Tibial nerve (tissue), 4 donors: ENCODE results near the gene ANKRD37. TPM values are rescaled to one million over a fixed set of nuclear protein-coding genes. Genes with fewer than 3 reads are reported as not detected.
A peak's percentile ranks its signal among the peaks of the same experiment; 100 is the strongest.

Source experiments
- DNase-seq, 2 donors: peaks; one replicate each; pipeline ENCODE4 v3.0.0-alpha.2; 2019; ENCODE audit warnings: low spot score in 2 of 2
- H3K27ac ChIP-seq, 4 donors: fragments of 200-600 bp; sonication (generic) in 3 of 4; one replicate each; pipeline ENCODE4 v1.5.1; 2017 to 2019; ENCODE audit warnings: mild to moderate bottlenecking in 1 of 4
- H3K27me3 ChIP-seq, 2 donors: fragments of 200-600 bp; sonication (generic) in 1 of 2; one replicate each; pipeline versions ENCODE4 v1.5.1 to v1.6.0; 2017 to 2019
- H3K36me3 ChIP-seq, 3 donors: fragments of 200-600 bp; sonication (generic); one replicate each; pipeline ENCODE4 v1.5.1; 2018 to 2019
- H3K4me1 ChIP-seq, 4 donors: fragments of 200-600 bp; sonication (generic) in 3 of 4; one replicate each; pipeline ENCODE4 v1.5.1; 2017 to 2019
- H3K4me3 ChIP-seq, 4 donors: fragments of 200-600 bp; sonication (generic) in 3 of 4; one replicate each; pipeline ENCODE4 v1.5.1; 2017 to 2019; ENCODE audit warnings: mild to moderate bottlenecking in 1 of 4, moderate library complexity in 1 of 4
- H3K9me3 ChIP-seq, 4 donors: fragments of 200-600 bp; sonication (generic) in 3 of 4; one replicate each; pipeline ENCODE4 v1.5.1; 2017 to 2019
- EP300 ChIP-seq, 2 donors: sonication (generic); formaldehyde crosslinking; IDR thresholded peaks; one replicate each; pipeline ENCODE4 v1.6.1; 2017; ENCODE audit warnings: antibody characterized with exemption in 2 of 2, mild to moderate bottlenecking in 1 of 2
- POLR2A ChIP-seq, 2 donors: fragments of 450-650 bp; IDR thresholded peaks; one replicate each; pipeline ENCODE4 v1.6.1; 2017; ENCODE audit warnings: antibody characterized with exemption in 2 of 2, mild to moderate bottlenecking in 2 of 2, moderate library complexity in 2 of 2
- WGBS, 2 donors: methylation state at CpG; one replicate each; pipeline ENCODE4 v1.1.5; 2018; 5-methylcytosine and 5-hydroxymethylcytosine counted together
- total RNA-seq, 4 donors: library from RNA; depleted of rRNA; stranded (reverse); fragments of >200 nt; gene quantifications; one replicate each; pipeline ENCODE4 v1.1.0, GENCODE V29; 2016
- TF ChIP-seq, protein P1 (sequence below), 5 experiments: fragments of 200-600 bp in 3 of 5; fragments of 450-650 bp in 2 of 5; sonication (generic) in 3 of 5; IDR thresholded peaks; one replicate each; pipeline ENCODE4 v1.5.1; 2016 to 2019; ENCODE audit warnings: antibody characterized with exemption in 5 of 5, mild to moderate bottlenecking in 3 of 5, moderate library complexity in 2 of 5

The ANKRD37 gene, protein sequence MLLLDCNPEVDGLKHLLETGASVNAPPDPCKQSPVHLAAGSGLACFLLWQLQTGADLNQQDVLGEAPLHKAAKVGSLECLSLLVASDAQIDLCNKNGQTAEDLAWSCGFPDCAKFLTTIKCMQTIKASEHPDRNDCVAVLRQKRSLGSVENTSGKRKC
- 10 to 100 TPM in 3 of 4 donors, 1 to 10 TPM in 1; 9.6 to 38.4 (median 30.6) TPM for total RNA-seq

DNA sequence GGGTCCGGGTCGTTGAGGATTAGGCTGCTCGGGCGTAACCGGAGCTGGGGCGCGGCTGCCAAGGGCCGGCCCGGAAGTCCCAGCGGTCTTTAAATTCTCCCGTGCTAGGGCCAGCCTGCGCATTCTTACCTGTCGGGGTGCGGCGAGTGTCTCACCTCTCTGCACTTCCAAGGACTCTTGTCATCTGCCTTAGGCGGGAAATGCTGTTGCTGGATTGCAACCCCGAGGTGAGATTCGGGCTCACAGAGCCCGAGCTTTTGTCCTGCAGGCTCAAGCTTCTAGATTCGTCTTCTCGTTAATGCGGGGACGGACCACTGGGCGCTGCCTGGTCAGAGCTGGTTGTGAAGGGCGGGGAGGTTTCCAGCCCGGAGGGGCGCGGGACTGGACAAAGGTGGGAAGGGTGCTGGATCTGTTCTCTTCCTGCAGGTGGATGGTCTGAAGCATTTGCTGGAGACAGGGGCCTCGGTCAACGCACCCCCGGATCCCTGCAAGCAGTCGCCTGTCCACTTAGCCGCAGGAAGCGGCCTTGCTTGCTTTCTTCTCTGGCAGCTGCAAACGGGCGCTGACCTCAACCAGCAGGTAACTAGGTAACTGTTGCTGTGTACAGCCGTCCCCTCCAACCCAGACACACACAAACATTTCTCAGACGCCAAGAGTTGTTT is at the start of gene ANKRD37:
Gene ANKRD37 (plus strand): TSS at position 118 of the 662 bp plus-strand sequence. CDS start 83 bp downstream, at position 201.
- peak within 1 kb of the TSS; percentile 97 to 100 (median 100) for H3K27ac ChIP-seq
- peak within 1 kb of the TSS; percentile 87 to 98 (median 96) for H3K4me3 ChIP-seq
- H3K27me3 ChIP-seq = no peaks in the 10 kb centered on the region
- DNase-seq = no peak
- peaks cover 0 to 55% (median 7%) of the 10 kb centered on the region in 4 donors for H3K4me1 ChIP-seq
- H3K36me3 ChIP-seq = peaks cover 0 to 19% (median 0%) of the 10 kb centered on the region in 3 donors
- WGBS, 2 donors = 4% methylated on average over 32 to 34 of the region's 38 CpGs
- no peaks in the 10 kb centered on the region for H3K9me3 ChIP-seq
- TF ChIP-seq, protein P1, sequence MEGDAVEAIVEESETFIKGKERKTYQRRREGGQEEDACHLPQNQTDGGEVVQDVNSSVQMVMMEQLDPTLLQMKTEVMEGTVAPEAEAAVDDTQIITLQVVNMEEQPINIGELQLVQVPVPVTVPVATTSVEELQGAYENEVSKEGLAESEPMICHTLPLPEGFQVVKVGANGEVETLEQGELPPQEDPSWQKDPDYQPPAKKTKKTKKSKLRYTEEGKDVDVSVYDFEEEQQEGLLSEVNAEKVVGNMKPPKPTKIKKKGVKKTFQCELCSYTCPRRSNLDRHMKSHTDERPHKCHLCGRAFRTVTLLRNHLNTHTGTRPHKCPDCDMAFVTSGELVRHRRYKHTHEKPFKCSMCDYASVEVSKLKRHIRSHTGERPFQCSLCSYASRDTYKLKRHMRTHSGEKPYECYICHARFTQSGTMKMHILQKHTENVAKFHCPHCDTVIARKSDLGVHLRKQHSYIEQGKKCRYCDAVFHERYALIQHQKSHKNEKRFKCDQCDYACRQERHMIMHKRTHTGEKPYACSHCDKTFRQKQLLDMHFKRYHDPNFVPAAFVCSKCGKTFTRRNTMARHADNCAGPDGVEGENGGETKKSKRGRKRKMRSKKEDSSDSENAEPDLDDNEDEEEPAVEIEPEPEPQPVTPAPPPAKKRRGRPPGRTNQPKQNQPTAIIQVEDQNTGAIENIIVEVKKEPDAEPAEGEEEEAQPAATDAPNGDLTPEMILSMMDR (IDR thresholded peaks at IDR 0.05) = peak in 2 of 5 experiments; percentile 11 to 14
- no peak for TF ChIP-seq EP300 (IDR thresholded peaks at IDR 0.05)

DNA sequence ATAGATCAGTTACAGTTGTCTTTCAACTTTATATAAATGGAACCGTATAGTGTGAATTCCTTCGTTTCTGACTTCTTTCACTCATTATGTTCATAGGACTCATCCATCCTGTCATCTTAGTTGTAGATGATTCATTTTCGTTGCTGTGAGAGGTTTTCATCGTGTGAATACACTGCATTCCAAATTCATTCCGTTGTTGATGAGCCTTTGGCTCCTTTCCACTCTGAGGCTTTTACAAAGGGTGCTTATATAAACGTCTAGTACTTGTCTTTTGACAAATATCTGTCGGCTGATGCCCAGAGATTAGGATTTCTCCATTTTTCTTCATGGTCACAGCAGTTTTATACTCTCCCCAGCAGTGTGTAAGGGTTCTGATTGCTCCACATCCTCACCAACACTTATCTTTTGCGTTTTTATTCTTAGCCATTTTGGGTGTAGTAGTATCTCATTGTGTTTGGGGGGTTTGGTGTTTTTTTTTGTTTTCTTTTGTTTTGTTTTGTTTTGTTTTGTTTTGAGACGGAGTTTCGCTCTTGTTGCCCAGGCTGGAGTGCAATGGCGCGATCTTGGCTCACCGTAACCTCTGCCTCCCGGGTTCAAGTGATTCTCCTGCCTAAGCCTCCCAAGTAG is 49.6 kb upstream of the ANKRD37 start:
- peaks cover 0 to 19% (median 0%) of the 10 kb centered on the region in 4 donors for H3K4me1 ChIP-seq
- no peaks in the 10 kb centered on the region for H3K9me3 ChIP-seq
- H3K27me3 ChIP-seq = no peaks in the 10 kb centered on the region
- DNase-seq = no peak
- H3K36me3 ChIP-seq = peaks cover 0 to 61% (median 0%) of the 10 kb centered on the region in 3 donors
- no peak overlapping the region for H3K4me3 ChIP-seq
- 75 to 76% methylated on average over 14 of the region's 14 CpGs for WGBS, 2 donors
- TF ChIP-seq, protein P1 (IDR thresholded peaks at IDR 0.05) = no peak
- TF ChIP-seq EP300 (IDR thresholded peaks at IDR 0.05) (no peak), POLR2A (IDR thresholded peaks at IDR 0.05) (no peak)
- H3K27ac ChIP-seq = no peak overlapping the region

DNA sequence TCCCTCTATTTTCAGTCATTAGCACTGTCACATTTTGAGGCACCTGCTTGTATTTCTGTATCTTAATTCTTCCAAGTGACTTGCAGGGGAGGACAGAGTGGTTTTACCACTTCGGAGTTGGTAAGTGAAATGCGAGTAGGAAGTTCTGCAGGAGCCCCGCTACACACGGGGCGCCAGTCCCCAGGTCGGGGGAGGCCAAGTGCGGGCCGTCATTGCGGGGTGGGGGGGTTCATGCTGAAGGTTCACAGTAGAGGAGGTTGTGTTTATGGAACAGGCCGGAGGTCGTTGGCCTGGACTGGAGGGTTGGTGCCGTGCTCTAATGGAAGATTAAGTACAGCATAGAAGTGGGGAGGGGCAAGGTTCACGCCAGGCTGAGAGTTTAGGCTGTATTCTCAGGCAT is 45.0 kb upstream of the ANKRD37 start:
- Histone ChIP-seq H3K9me3 (no peaks in the 10 kb centered on the region), H3K27ac (no peak overlapping the region), H3K27me3 (no peaks in the 10 kb centered on the region), H3K4me1 (no peaks in the 10 kb centered on the region), H3K36me3 (peaks cover 0 to 61% (median 0%) of the 10 kb centered on the region in 3 donors), H3K4me3 (no peak overlapping the region)
- TF ChIP-seq, protein P1 (IDR thresholded peaks at IDR 0.05) = no peak
- TF ChIP-seq POLR2A (IDR thresholded peaks at IDR 0.05) = no peak
- TF ChIP-seq EP300 (IDR thresholded peaks at IDR 0.05) = no peak
- no peak for DNase-seq
- WGBS, 2 donors = 81 to 83% methylated on average over 13 of the region's 13 CpGs

DNA sequence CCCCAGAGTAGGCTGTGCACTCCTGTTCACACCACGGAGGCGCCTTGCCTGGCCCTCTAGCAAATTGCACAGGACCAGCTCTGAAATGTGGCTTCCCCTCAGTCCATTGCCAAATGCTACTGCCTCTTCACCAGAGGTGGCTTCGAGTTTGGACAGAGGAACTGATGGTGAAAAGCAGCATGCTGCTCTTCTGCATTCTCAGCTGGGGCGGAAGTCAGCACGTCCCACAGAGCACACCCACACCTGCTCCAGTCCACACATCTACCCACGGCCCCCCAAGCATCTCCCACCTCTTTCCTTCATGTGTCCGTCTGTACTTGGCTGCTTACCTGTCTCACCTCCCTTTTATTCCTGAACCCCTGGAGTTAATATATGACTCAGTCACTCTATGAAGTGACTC is 44.4 kb upstream of the ANKRD37 start:
- H3K4me1 ChIP-seq = no peaks in the 10 kb centered on the region
- DNase-seq = no peak
- H3K27ac ChIP-seq = no peak overlapping the region
- H3K4me3 ChIP-seq = no peak overlapping the region
- no peaks in the 10 kb centered on the region for H3K27me3 ChIP-seq
- TF ChIP-seq, protein P1 (IDR thresholded peaks at IDR 0.05) = no peak
- TF ChIP-seq EP300 (IDR thresholded peaks at IDR 0.05) (no peak), POLR2A (IDR thresholded peaks at IDR 0.05) (no peak)
- 90 to 91% methylated on average over 7 of the region's 7 CpGs for WGBS, 2 donors
- H3K9me3 ChIP-seq = no peaks in the 10 kb centered on the region
- peaks cover 0 to 56% (median 0%) of the 10 kb centered on the region in 3 donors for H3K36me3 ChIP-seq

DNA sequence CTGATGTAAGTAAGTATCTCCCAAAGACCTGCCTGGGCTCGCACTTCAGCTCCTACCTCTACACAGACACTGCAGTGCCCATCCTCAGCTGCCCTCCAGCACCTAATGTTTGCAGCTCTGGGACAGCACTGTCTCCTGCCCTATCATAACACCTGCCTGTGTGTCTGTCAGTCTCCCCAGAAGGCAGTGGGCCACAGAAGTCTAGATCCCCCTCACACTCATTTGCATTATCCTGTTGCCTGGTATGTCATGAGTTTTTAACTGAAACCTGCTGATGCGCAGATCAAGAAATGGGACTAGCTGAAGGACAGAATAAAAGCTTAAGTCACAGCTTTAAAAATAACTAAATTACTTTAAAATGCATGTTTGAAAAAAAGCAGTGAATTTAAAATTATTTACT is 43.9 kb upstream of the ANKRD37 start:
- Histone ChIP-seq H3K27ac (no peak overlapping the region), H3K4me3 (no peak overlapping the region), H3K9me3 (no peaks in the 10 kb centered on the region), H3K36me3 (peaks cover 0 to 51% (median 0%) of the 10 kb centered on the region in 3 donors), H3K27me3 (no peaks in the 10 kb centered on the region), H3K4me1 (no peaks in the 10 kb centered on the region)
- DNase-seq = no peak
- 97 to 99% methylated on average over 2 of the region's 2 CpGs for WGBS, 2 donors
- TF ChIP-seq, protein P1 (IDR thresholded peaks at IDR 0.05) = no peak
- TF ChIP-seq POLR2A (IDR thresholded peaks at IDR 0.05) (no peak), EP300 (IDR thresholded peaks at IDR 0.05) (no peak)
